Neural progenitor cell (in vitro differentiated cells): Measurements from ENCODE around the gene RPL10.

Experiments used
- EZH2 ChIP-seq: fragments of 200-600 bp; sonication (generic); IDR thresholded peaks from 2 replicates; pipeline ENCODE4 v1.6.1; 2017; ENCODE audit warnings: antibody characterized with exemption, mild to moderate bottlenecking, moderate library complexity
- EZH2phosphoT487 ChIP-seq: fragments of 200-600 bp; sonication (generic); IDR thresholded peaks from 2 replicates; pipeline ENCODE4 v1.6.1; 2017; ENCODE audit warnings: antibody characterized with exemption
- TF ChIP-seq, protein P1 (sequence below): fragments of 200-600 bp; sonication (generic); IDR thresholded peaks from 2 replicates; pipeline ENCODE4 v1.5.1; 2017; ENCODE audit warnings: antibody characterized with exemption, mild to moderate bottlenecking

DNA sequence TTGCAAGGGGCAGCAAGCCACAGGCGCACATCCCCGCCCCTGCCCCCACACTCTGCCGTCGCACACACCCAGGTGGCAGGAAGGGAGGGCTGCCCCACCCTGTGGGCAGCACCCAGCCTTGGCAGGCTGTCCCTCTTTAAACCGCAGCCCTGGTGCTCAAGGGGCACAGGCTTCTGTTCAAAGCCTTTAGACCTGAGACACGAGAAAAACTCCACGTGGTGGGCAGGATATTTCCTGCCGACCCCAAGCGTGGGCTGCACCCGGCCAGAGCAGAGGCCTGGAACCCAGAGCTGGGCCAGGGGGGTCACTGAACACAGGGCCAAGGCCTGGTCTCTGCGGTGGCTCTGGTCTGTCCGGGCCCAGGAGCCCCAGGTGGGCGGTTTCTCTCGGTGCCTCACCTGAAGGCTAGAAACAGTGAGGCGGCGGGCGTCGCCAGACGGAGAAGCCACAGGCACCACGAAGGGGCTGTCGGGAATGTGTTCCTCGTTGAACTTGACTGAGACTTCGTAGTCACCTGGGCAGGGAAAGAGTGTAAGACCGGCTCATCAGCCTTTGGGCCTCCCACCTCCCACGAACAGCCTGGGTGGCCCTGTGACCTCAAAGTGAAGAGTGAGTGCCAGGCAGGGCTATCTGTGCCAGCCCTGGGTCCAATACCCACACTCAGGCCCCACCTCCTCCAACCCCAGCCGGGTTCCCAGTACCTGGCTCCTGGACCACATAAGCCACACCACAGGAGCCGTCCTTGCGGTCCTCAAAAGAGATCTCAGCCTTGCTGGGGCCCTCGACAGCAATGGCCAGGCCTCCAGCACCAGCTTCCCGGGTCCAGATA, 46.8 kb upstream of the RPL10 start:
- TF ChIP-seq, protein P1, sequence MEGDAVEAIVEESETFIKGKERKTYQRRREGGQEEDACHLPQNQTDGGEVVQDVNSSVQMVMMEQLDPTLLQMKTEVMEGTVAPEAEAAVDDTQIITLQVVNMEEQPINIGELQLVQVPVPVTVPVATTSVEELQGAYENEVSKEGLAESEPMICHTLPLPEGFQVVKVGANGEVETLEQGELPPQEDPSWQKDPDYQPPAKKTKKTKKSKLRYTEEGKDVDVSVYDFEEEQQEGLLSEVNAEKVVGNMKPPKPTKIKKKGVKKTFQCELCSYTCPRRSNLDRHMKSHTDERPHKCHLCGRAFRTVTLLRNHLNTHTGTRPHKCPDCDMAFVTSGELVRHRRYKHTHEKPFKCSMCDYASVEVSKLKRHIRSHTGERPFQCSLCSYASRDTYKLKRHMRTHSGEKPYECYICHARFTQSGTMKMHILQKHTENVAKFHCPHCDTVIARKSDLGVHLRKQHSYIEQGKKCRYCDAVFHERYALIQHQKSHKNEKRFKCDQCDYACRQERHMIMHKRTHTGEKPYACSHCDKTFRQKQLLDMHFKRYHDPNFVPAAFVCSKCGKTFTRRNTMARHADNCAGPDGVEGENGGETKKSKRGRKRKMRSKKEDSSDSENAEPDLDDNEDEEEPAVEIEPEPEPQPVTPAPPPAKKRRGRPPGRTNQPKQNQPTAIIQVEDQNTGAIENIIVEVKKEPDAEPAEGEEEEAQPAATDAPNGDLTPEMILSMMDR, result no peak
- no peak for TF ChIP-seq EZH2phosphoT487
- no peak for TF ChIP-seq EZH2
